H1 (cell line): ENCODE results near the gene MST1R. TPM values are rescaled to one million over a fixed set of nuclear protein-coding genes. Genes with fewer than 3 reads are reported as not detected.
A peak's percentile ranks its signal among the peaks of the same experiment; 100 is the strongest.

Source experiments
- ASH2L ChIP-seq: fragments of 200-600, 300-600 bp; sonication (generic); IDR thresholded peaks from one replicate; pipeline ENCODE4 v1.7.1; 2017; ENCODE audit warnings: low read length
- BACH1 ChIP-seq: IDR thresholded peaks from 2 replicates; pipeline ENCODE4 v1.6.1; 2012; ENCODE audit warnings: low read length, improper control_type of control experiment
- CBX5 ChIP-seq: fragments of 300-800, 300-1000 bp; sonication (generic); IDR thresholded peaks from 2 replicates; pipeline ENCODE4 v1.7.1; 2016; ENCODE audit warnings: antibody characterized with exemption, low read length, low read depth
- HDAC2 ChIP-seq, 2 experiments: fragments of 300-600 bp in 1 of 2; sonication (generic) in 1 of 2; IDR thresholded peaks; 2 replicates each; pipeline ENCODE4 v1.6.1; 2011 to 2012; ENCODE audit warnings: low read depth in 2 of 2, low read length in 2 of 2, mild to moderate bottlenecking in 2 of 2, moderate library complexity in 2 of 2, borderline replicate concordance in 1 of 2, inconsistent platforms in 1 of 2
- JUND ChIP-seq: IDR thresholded peaks from 2 replicates; pipeline ENCODE4 v1.6.1; 2011; ENCODE audit warnings: mild to moderate bottlenecking, improper control_type of control experiment, low read length
- KDM5A ChIP-seq: fragments of 200-600 bp; IDR thresholded peaks from 2 replicates; pipeline ENCODE4 v1.7.1; 2012; ENCODE audit warnings: mild to moderate bottlenecking, low read length, inconsistent platforms, mixed read lengths
- MAFK ChIP-seq: IDR thresholded peaks from 2 replicates; pipeline ENCODE4 v1.6.1; 2012; ENCODE audit warnings: low read depth, mild to moderate bottlenecking, improper control_type of control experiment, low read length
- POU5F1 ChIP-seq: IDR thresholded peaks from 2 replicates; pipeline ENCODE4 v1.6.1; 2011; ENCODE audit warnings: low read depth, mild to moderate bottlenecking, low read length, moderate library complexity
- RXRA ChIP-seq: IDR thresholded peaks from 2 replicates; pipeline ENCODE4 v1.6.1; 2011; ENCODE audit warnings: low read depth, mild to moderate bottlenecking, low read length, moderate library complexity; ENCODE audit not compliant: insufficient read depth
- SP1 ChIP-seq: IDR thresholded peaks from 2 replicates; pipeline ENCODE4 v1.6.1; 2011; ENCODE audit warnings: low read depth, low read length
- SP4 ChIP-seq: IDR thresholded peaks from 2 replicates; pipeline ENCODE4 v1.6.1; 2012; ENCODE audit warnings: low read length, inconsistent platforms
- TAF7 ChIP-seq: optimal IDR thresholded peaks from 2 replicates; pipeline ENCODE3; 2011; ENCODE audit warnings: low read depth, mild to moderate bottlenecking, inconsistent platforms, low read length, moderate library complexity, borderline replicate concordance
- TBP ChIP-seq: IDR thresholded peaks from 2 replicates; pipeline ENCODE4 v1.6.1; 2011; ENCODE audit warnings: low read depth, low read length, improper control_type of control experiment
- TCF12 ChIP-seq: IDR thresholded peaks from 2 replicates; pipeline ENCODE4 v1.6.1; 2011; ENCODE audit warnings: low read depth, mild to moderate bottlenecking, low read length
- TEAD4 ChIP-seq: IDR thresholded peaks from 2 replicates; pipeline ENCODE4 v1.6.1; 2012; ENCODE audit warnings: low read depth, low read length, inconsistent platforms, mixed read lengths
- polyA plus RNA-seq, 7 experiments: library from polyadenylated mRNA; depleted of rRNA in 3 of 7; stranded (reverse) in 5 of 7; unstranded in 2 of 7; fragments of >200 nt in 5 of 7; fragments of 200-250 nt in 2 of 7; gene quantifications; 1 replicate in 5 of 7; 2 replicates in 1 of 7; 4 replicates in 1 of 7; pipeline versions ENCODE4 v1.2.1 to v1.2.3, GENCODE V29; 2011 to 2013; ENCODE audit warnings: missing spikeins in 2 of 7, mixed read lengths in 2 of 7
- total RNA-seq: library from RNA; stranded (reverse); fragmentation: NEBNext Ultra II Directional; extraction: Animal tissue kit (Norgen Biotek cat#: 25700); gene quantifications from 2 replicates; pipeline ENCODE4 v1.2.1, GENCODE V29; 2021

MST1R gene
- total and polyA plus RNA-seq, 2 of the 8 experiments (the other 6 are each of a cell fraction or from before 2014, with no cell fraction given) = 4.8 to 7.6 TPM

GRCh38 chr3:49939858-49940666 lies 36.4 kb upstream of the MST1R start, which contains the start of gene RBM6 (continued):
- TF ChIP-seq TEAD4 = no peak
- TF ChIP-seq ASH2L = peak; percentile 81
- TF ChIP-seq CBX5 = no peak
- TF ChIP-seq JUND = no peak
- TF ChIP-seq POU5F1 = no peak
- TF ChIP-seq BACH1 = peak; percentile 45; the same call in 1 of the 2 replicates
- peak in 1 of 2 experiments; percentile 59; a peak in 1 of 4 replicates for TF ChIP-seq HDAC2 (IDR thresholded peaks at IDR 0.05; ENCODE audit: borderline replicate concordance in 1 of 2, low read depth in 2 of 2, low read length in 2 of 2)
- peak; percentile 64; the same call in 1 of the 2 replicates for TF ChIP-seq TCF12
- no peak; the same call in 1 of the 2 replicates for TF ChIP-seq TBP
- TF ChIP-seq RXRA = no peak
- peak; percentile 55; the same call in 1 of the 2 replicates for TF ChIP-seq SP4
- TF ChIP-seq TAF7 = no peak
- no peak for TF ChIP-seq KDM5A
- peak; percentile 75; the same call in 1 of the 2 replicates for TF ChIP-seq SP1
- TF ChIP-seq MAFK = no peak
- TF ChIP-seq, all 59 proteins: peak for 21
